RWPE1 (cell line): ENCODE measurements around the gene GABPB1.

Source experiments
- CTCF ChIA-PET: fragments of 350-600 bp; sonication (Branson Sonifier 250); formaldehyde crosslinking; extraction: SDS; loops from one replicate; lab custom pipeline; 2021; lab: Yijun Ruan, JAX
- POLR2A ChIA-PET: fragments of 400-600 bp; formaldehyde crosslinking; extraction: SDS; loops from one replicate; lab custom pipeline; 2020; ENCODE audit warnings: antibody characterized with exemption; ENCODE audit not compliant: low non-redundant PET; lab: Yijun Ruan, JAX
- DNase-seq: peaks from one replicate; pipeline ENCODE4 v3.0.0; 2012; ENCODE audit warnings: low spot score
- H3K27ac ChIP-seq: fragments of 450-650 bp; 2 replicates; pipeline ENCODE4 v1.5.1; 2017
- TF ChIP-seq, protein P1 (sequence below): fragments of 450-650 bp; conservative IDR thresholded peaks from 2 replicates; pipeline ENCODE4 v1.5.1; 2017; ENCODE audit warnings: low read depth, mild to moderate bottlenecking

The GABPB1 gene

DNA sequence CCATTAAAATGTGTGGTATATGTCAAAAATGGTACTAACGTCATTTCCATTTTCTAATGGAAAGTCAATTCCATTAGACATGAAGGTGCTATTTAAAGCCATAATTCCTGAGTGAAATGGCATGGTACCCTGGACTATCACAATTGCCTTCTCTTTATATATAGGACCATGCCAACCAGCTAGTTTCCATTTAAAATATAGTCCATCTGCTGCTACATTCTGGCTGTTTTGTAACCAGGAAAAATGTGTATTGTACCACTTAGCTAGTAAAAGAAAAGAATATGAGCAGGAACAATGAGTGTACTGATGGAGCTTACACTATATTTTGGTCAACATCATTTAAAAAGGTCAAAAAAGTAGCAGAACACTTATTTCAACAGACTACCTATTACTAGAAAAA lies 59.0 kb downstream of the GABPB1 start:
- no peak for DNase-seq
- CTCF ChIA-PET, result interaction anchor here (0.6 to 1.8 kb wide), 2 partner anchors 20 to 48 kb away, joined by 3 to 4 read pairs; no protein-coding TSS in a partner anchor
- TF ChIP-seq, protein P1, sequence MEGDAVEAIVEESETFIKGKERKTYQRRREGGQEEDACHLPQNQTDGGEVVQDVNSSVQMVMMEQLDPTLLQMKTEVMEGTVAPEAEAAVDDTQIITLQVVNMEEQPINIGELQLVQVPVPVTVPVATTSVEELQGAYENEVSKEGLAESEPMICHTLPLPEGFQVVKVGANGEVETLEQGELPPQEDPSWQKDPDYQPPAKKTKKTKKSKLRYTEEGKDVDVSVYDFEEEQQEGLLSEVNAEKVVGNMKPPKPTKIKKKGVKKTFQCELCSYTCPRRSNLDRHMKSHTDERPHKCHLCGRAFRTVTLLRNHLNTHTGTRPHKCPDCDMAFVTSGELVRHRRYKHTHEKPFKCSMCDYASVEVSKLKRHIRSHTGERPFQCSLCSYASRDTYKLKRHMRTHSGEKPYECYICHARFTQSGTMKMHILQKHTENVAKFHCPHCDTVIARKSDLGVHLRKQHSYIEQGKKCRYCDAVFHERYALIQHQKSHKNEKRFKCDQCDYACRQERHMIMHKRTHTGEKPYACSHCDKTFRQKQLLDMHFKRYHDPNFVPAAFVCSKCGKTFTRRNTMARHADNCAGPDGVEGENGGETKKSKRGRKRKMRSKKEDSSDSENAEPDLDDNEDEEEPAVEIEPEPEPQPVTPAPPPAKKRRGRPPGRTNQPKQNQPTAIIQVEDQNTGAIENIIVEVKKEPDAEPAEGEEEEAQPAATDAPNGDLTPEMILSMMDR, result no peak
- POLR2A ChIA-PET, result no interaction called here
- no peak overlapping the region for H3K27ac ChIP-seq

DNA sequence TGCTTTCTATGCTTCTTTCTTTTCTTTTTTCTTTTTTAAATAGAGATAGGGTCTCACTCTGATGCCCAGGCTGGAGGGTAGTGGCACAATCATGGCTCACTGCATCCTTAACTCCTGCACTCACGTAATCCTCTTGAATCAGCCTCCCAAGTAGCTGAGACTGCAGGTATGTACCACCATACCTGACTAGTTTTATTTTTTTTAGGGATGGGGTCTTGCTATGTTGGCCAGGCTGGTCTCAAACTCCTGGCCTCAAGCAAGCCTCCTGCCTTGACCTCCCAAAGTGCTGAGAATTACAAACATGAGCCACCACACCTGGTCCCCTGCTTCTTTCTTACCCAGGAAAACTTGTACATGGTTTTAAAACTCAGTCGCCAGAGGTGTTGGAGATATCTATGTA lies 65.2 kb downstream of the GABPB1 start:
- ChIA-PET POLR2A (no interaction called here), CTCF (interaction anchor here (1.1 kb wide), 1 partner anchor 26 kb away, joined by 3 read pairs; no protein-coding TSS in a partner anchor)
- TF ChIP-seq, protein P1, result no peak
- H3K27ac ChIP-seq, result no peak overlapping the region
- DNase-seq, result no peak

DNA sequence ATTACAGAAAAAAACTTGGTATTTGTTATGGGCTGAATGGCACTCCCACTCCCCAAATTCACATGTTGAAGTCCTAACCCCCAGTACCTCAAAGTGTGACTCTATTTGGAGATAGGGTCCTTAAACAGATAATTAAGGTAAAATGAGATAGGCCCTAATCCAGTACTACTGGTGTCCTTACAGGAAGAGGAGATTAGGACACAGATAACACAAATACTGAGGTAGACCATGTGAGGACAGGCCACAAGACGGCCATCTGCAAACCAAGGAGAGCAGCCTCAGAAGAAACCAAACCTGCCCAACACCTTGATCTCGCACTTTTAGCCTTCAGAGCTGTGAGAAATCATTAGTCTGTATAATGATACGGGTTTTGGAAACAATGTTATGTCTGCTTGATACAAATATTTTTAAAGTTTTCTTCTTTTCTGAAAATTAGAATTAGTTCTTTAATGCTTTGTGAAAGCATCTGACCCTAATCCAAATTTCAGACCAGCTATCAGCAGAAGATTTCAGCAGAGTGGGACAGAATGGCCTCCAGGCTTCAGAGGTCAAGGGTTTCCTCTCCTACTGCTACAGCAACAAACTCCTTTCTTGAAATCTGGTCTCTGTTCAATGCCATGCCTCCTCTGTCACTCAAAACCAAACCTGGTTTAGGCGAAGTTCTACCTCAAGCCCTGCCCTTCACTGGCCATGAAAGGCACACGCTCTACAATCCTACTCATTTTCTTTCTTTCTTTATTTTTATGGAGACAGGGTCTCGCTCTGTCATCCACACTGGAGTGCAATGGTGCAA lies 67.5 kb downstream of the GABPB1 start:
- no peak for DNase-seq
- TF ChIP-seq, protein P1, result no peak
- POLR2A ChIA-PET, result no interaction called here
- H3K27ac ChIP-seq, result no peak overlapping the region
- CTCF ChIA-PET, result no interaction called here

DNA sequence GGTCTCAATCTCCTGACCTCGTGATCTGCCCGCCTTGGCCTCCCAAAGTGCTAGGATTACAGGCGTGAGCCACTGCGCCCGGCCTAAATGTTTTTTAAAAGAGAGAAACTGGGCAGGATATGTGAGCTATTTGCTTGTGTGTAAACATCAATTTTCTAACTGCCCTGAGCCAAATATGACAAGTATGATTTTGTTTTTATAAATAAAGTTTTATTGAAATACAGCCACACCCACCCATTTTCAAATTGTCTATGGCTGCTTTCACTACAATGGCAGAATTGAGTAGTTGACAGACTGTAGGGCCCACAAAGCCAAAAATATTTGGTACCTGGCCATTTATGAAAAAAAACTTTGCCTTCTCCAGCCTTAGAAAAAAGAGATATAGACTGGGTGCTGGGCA lies 73.6 kb downstream of the GABPB1 start:
- DNase-seq, result no peak
- POLR2A ChIA-PET, result no interaction called here
- TF ChIP-seq, protein P1, result no peak
- peak overlapping the region; percentile 47 for H3K27ac ChIP-seq
- CTCF ChIA-PET, result no interaction called here

DNA sequence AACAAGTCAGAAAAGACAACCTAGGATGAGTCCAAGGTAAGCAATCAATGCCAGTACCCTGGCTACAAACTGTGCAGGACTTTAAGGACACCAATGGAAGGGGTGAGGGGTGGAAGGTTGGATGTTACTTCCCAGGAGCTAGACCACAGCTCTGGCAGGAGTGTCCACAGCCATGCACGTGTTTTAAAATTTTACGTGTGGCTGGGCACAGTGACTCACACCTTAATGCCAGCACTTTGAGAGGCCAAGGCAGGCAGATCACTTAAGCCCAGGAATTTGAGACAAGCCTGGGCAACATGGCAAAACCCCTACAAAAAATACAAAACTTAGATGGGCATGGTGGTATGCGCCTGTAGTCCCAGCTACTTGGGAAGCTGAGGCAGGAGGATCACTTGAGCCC lies 74.7 kb downstream of the GABPB1 start:
- TF ChIP-seq, protein P1, result no peak
- DNase-seq, result peak; percentile 30
- ChIA-PET POLR2A (no interaction called here), CTCF (no interaction called here)
- H3K27ac ChIP-seq, result peak overlapping the region; percentile 81

DNA sequence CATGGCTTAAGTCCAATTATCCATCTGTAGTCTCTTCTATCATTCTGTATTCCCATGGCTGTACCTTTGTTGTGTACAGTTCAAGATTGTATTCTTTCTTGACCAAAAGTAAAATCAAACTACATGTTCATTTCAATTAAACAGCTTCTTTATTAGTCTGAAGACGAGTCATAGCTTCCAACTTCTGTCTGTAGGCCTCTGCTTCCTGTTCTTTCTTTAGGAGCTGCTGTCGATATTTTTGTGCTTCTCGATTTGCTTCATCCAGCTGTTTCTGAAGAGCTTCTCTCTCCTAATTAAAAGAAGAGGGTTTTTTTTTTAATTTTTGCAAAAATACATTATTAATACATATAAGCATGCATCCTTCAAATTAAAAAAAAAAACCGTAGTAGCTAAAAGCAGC lies 76.5 kb downstream of the GABPB1 start:
- no peak for DNase-seq
- POLR2A ChIA-PET, result no interaction called here
- CTCF ChIA-PET, result interaction anchor here (1.4 kb wide), 1 partner anchor 38 kb away, joined by 3 read pairs; no protein-coding TSS in a partner anchor
- TF ChIP-seq, protein P1, result no peak
- H3K27ac ChIP-seq, result no peak overlapping the region
